Spleen (tissue), 11 donors: Measurements from ENCODE around the gene CDC42EP3. TPM values are rescaled to one million over a fixed set of nuclear protein-coding genes. Genes with fewer than 3 reads are reported as not detected.
A peak's percentile ranks its signal among the peaks of the same experiment; 100 is the strongest.

Source experiments
- DNase-seq: peaks from one replicate; pipeline ENCODE4 v3.0.0-alpha.2; 2020
- H3K27ac ChIP-seq, 8 donors: fragments of 200-600 bp; sonication (generic) in 7 of 8; 1 replicate in 4 of 8; 2 replicates in 4 of 8; pipeline versions ENCODE4 v1.5.0 to v1.8.0; 2016 to 2021; ENCODE audit warnings: inconsistent platforms in 4 of 8, mild to moderate bottlenecking in 4 of 8, moderate library complexity in 1 of 8
- H3K27me3 ChIP-seq, 7 donors: fragments of 200-600 bp; sonication (generic) in 6 of 7; replicated peaks in 1 of 7; 1 replicate in 4 of 7; 2 replicates in 3 of 7; pipeline versions ENCODE4 v1.5.0 to v1.8.0; 2016 to 2021; ENCODE audit warnings: inconsistent platforms in 3 of 7, mild to moderate bottlenecking in 1 of 7
- H3K36me3 ChIP-seq, 6 donors: fragments of 200-600 bp; sonication (generic) in 5 of 6; 1 replicate in 4 of 6; 2 replicates in 2 of 6; pipeline versions ENCODE4 v1.5.0 to v1.8.0; 2016 to 2021; ENCODE audit warnings: inconsistent platforms in 2 of 6
- H3K4me1 ChIP-seq, 6 donors: fragments of 200-600 bp; sonication (generic) in 5 of 6; 1 replicate in 3 of 6; 2 replicates in 3 of 6; pipeline versions ENCODE4 v1.5.0 to v1.8.0; 2016 to 2021; ENCODE audit warnings: inconsistent platforms in 3 of 6
- H3K4me3 ChIP-seq, 8 donors: fragments of 200-600 bp; sonication (generic) in 7 of 8; 1 replicate in 4 of 8; 2 replicates in 4 of 8; pipeline versions ENCODE4 v1.5.0 to v1.8.0; 2016 to 2021; ENCODE audit warnings: inconsistent platforms in 4 of 8, mild to moderate bottlenecking in 4 of 8, moderate library complexity in 2 of 8
- H3K9me3 ChIP-seq, 8 donors: fragments of 200-600 bp; sonication (generic) in 7 of 8; 1 replicate in 4 of 8; 2 replicates in 4 of 8; pipeline versions ENCODE4 v1.5.0 to v1.8.0; 2016 to 2021; ENCODE audit warnings: inconsistent platforms in 4 of 8
- POLR2A ChIP-seq, 3 donors: fragments of 450-650 bp; IDR thresholded peaks; one replicate each; pipeline ENCODE4 v1.5.1; 2017; ENCODE audit warnings: antibody characterized with exemption in 3 of 3, mild to moderate bottlenecking in 1 of 3
- POLR2AphosphoS5 ChIP-seq, 3 donors: sonication (generic); formaldehyde crosslinking; IDR thresholded peaks; one replicate each; pipeline ENCODE4 v1.5.1; 2017; ENCODE audit warnings: antibody characterized with exemption in 3 of 3
- WGBS, 5 donors: extraction: QIAGEN DNeasy Blood & Tissue Kit in 3 of 5; methylation state at CpG; one replicate each; pipeline versions ENCODE4 v1.1.5 to v1.1.7; 2013 to 2018; 5-methylcytosine and 5-hydroxymethylcytosine counted together
- intact Hi-C: fragments of 100-400 bp; cut with DNase I; formaldehyde crosslinking; loops from one replicate; pipeline ENCODE4 v1.15.0; 2023; ENCODE audit warnings: low total_unique reads
- polyA plus RNA-seq, 3 donors: library from polyadenylated mRNA; stranded (reverse); fragments of 200-250 nt; gene quantifications; one replicate each; pipeline ENCODE4 v1.2.1, GENCODE V29; 2013
- total RNA-seq, 7 donors: library from RNA; depleted of rRNA in 3 of 7; stranded (reverse); fragments of >200 nt in 3 of 7; fragmentation: NEBNext Ultra II Directional in 4 of 7; extraction: Animal tissue kit (Norgen Biotek cat#: 25700) in 4 of 7; gene quantifications; one replicate each; pipeline versions ENCODE4 v1.1.0 to v1.2.1, GENCODE V29; 2016 to 2021
- TF ChIP-seq, protein P1 (sequence below), 11 experiments: fragments of 200-600 bp in 7 of 11; fragments of 450-650 bp in 4 of 11; sonication (generic) in 4 of 11; IDR thresholded peaks in 8 of 11; conservative IDR thresholded peaks in 3 of 11; 1 replicate in 7 of 11; 2 replicates in 4 of 11; pipeline versions ENCODE4 v1.4.0 to v1.8.0; 2016 to 2021; ENCODE audit warnings: antibody characterized with exemption in 11 of 11, inconsistent platforms in 4 of 11, mild to moderate bottlenecking in 1 of 11
- donor health status: healthy with polysubstance abuse.
- donor health status: DM: no; HTN: no; CAD: no; lungs with moderate emphysema.
- donor health status: DM: no; HTN: no; CAD: no.
- donor health status: Bipolar disorder and iron deficiency.
- donor health status: healthy.
- donor health status: DM: no; HTN: no; CAD: no.
- donor health status: DM: yes; HTN: yes; CAD: no.

Gene CDC42EP3
- total and polyA plus RNA-seq, 10 donors: 9.5 to 57.2 (median 41.2) TPM

DNA sequence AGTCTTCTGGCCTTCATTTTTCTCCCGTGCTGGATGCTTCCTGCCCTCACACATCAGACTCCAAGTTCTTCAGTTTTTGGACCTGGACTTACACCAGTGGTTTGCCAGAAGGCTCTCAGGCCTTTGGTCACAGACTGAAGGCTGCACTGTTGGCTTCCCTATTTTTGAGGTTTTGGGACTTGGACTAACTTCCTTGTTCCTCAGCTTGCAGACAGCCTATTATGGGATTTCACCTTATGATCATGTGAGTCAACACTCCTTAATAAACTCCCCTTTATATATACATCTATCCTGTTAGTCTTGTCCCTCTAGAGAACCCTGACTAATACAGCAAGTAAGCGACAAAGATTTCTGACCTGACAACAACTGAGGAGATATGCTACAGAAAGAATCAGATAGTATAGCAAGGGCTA is 7.2 kb downstream of the CDC42EP3 start:
- TF ChIP-seq POLR2A (IDR thresholded peaks at IDR 0.05): no peak
- TF ChIP-seq POLR2AphosphoS5 (IDR thresholded peaks at IDR 0.05): no peak
- TF ChIP-seq, protein P1, sequence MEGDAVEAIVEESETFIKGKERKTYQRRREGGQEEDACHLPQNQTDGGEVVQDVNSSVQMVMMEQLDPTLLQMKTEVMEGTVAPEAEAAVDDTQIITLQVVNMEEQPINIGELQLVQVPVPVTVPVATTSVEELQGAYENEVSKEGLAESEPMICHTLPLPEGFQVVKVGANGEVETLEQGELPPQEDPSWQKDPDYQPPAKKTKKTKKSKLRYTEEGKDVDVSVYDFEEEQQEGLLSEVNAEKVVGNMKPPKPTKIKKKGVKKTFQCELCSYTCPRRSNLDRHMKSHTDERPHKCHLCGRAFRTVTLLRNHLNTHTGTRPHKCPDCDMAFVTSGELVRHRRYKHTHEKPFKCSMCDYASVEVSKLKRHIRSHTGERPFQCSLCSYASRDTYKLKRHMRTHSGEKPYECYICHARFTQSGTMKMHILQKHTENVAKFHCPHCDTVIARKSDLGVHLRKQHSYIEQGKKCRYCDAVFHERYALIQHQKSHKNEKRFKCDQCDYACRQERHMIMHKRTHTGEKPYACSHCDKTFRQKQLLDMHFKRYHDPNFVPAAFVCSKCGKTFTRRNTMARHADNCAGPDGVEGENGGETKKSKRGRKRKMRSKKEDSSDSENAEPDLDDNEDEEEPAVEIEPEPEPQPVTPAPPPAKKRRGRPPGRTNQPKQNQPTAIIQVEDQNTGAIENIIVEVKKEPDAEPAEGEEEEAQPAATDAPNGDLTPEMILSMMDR (IDR thresholded peaks at IDR 0.05 in 8 of 11, conservative IDR thresholded peaks at IDR 0.05 in 3 of 11): no peak
- Histone ChIP-seq H3K4me1 (peaks cover 22 to 100% (median 75%) of the 10 kb centered on the region in 6 donors), H3K9me3 (no peaks in the 10 kb centered on the region), H3K27ac (peak overlapping the region in 6 of 8 donors; percentile 1 to 54 (median 41)), H3K36me3 (peaks cover 0 to 45% (median 3%) of the 10 kb centered on the region in 6 donors), H3K27me3 (no peaks in the 10 kb centered on the region), H3K4me3 (peak overlapping the region in 1 of 8 donors; percentile 15)
- no peak for DNase-seq
- intact Hi-C loops: no loop called here
- 19 to 79% (median 60%) methylated on average over 2 of the region's 2 CpGs for WGBS, 5 donors

DNA sequence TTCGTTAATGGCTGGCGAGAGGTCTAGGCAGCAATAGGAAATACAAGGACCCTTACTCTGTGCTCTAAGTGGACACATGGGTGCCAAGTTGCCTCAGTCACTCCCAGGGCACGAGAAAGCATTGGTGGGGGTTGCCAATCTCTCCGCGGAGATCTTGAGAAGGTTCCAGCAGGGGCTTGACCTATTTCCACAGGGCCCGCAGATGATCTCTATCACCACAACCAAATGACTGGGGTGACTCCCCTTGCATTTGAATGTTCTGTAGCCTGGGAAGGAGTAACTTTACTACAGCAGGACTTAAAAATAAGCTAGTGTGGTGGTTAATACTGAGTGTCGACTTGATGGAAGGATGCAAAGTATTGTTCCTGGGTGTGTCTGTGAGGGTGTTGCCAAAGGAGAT is 8.1 kb downstream of the CDC42EP3 start:
- intact Hi-C loops: no loop called here
- H3K27ac ChIP-seq: peak overlapping the region in 5 of 8 donors; percentile 1 to 54 (median 46)

DNA sequence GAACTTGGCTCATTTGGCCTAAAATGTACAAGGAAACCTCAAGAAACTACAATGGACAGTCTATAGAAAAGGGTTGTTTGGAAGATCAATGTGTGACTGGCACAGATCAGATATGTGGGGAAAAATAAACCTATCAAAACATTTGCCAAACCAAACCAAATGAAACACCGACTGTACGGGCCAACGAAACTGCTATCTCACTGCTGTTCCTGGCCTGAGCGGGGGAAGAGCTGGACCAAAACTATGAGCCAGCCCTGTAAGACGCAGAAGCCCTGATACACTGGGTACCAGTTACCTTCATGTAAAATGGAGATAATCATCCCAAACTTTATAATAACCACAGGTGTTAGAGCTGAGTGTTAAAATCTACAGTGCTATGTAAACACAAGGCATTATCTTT is 11.7 kb downstream of the CDC42EP3 start:
- Histone ChIP-seq H3K4me3 (no peak overlapping the region), H3K4me1 (peaks cover 27 to 100% (median 72%) of the 10 kb centered on the region in 6 donors), H3K36me3 (peaks cover 0 to 49% (median 0%) of the 10 kb centered on the region in 6 donors), H3K27me3 (no peaks in the 10 kb centered on the region), H3K9me3 (no peaks in the 10 kb centered on the region), H3K27ac (peak overlapping the region in 1 of 8 donors; percentile 91)
- DNase-seq: no peak
- WGBS, 5 donors: 89 to 96% (median 95%) methylated on average over 5 of the region's 5 CpGs
- TF ChIP-seq, protein P1 (IDR thresholded peaks at IDR 0.05 in 8 of 11, conservative IDR thresholded peaks at IDR 0.05 in 3 of 11): no peak
- TF ChIP-seq POLR2A (IDR thresholded peaks at IDR 0.05): no peak
- no peak for TF ChIP-seq POLR2AphosphoS5 (IDR thresholded peaks at IDR 0.05)
- intact Hi-C loops: no loop called here

More for the DNA sequence above, 8.1 kb downstream of the CDC42EP3 start:
- H3K36me3 ChIP-seq: peaks cover 0 to 45% (median 3%) of the 10 kb centered on the region in 6 donors
- peaks cover 22 to 100% (median 72%) of the 10 kb centered on the region in 6 donors for H3K4me1 ChIP-seq
- WGBS, 5 donors: 79 to 94% (median 86%) methylated on average over 7 of the region's 7 CpGs
- TF ChIP-seq POLR2AphosphoS5 (IDR thresholded peaks at IDR 0.05) (no peak), POLR2A (IDR thresholded peaks at IDR 0.05) (no peak)
- TF ChIP-seq, protein P1 (IDR thresholded peaks at IDR 0.05 in 8 of 11, conservative IDR thresholded peaks at IDR 0.05 in 3 of 11): no peak
- no peak overlapping the region for H3K4me3 ChIP-seq
- no peaks in the 10 kb centered on the region for H3K9me3 ChIP-seq
- no peaks in the 10 kb centered on the region for H3K27me3 ChIP-seq
- DNase-seq: no peak

DNA sequence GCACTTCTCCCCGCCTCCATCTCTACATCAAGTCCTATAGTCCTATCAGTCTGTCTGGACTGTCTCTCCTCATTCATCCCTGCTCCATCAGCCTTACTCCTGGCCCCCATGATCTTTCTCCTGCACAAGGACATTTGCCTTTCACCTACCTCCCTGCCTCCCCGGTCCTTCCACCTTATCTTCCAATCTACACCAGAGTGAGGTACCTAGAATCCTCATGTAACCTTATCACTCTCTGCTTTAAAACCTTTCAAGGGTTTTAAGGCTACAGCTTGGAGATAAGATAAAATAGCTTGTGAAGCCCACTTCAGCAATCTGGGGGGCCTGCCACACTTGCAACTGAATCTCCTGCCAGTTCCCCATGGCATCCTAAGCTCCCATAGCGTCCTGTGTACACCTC is 12.8 kb downstream of the CDC42EP3 start:
- Histone ChIP-seq H3K36me3 (peaks cover 0 to 41% (median 0%) of the 10 kb centered on the region in 6 donors), H3K4me1 (peaks cover 33 to 100% (median 73%) of the 10 kb centered on the region in 6 donors), H3K27ac (peak overlapping the region in 2 of 8 donors; percentile 90 to 91), H3K9me3 (no peaks in the 10 kb centered on the region), H3K27me3 (no peaks in the 10 kb centered on the region), H3K4me3 (no peak overlapping the region)
- TF ChIP-seq POLR2A (IDR thresholded peaks at IDR 0.05) (no peak), POLR2AphosphoS5 (IDR thresholded peaks at IDR 0.05) (no peak)
- TF ChIP-seq, protein P1 (IDR thresholded peaks at IDR 0.05 in 8 of 11, conservative IDR thresholded peaks at IDR 0.05 in 3 of 11): no peak
- intact Hi-C loops: no loop called here
- WGBS, 5 donors: 89 to 98% (median 95%) methylated on average over 3 of the region's 3 CpGs
- no peak for DNase-seq
